Tongue (tissue), 2 donors: ENCODE data around the gene PLCXD3. TPM values are rescaled to one million over a fixed set of nuclear protein-coding genes. Genes with fewer than 3 reads are reported as not detected.
"Not testable (repeated sequence)": the region's sequence is repeated elsewhere in the genome, so short reads cannot be mapped to it uniquely, and the experiment has no call there.

Experiments
- DNase-seq: peaks from one replicate; pipeline ENCODE4 v3.0.0-alpha.2; 2015
- total RNA-seq: library from RNA; depleted of rRNA; stranded (reverse); fragments of >200 nt; gene quantifications from one replicate; pipeline ENCODE4 v1.2.3, GENCODE V29; 2014

The PLCXD3 gene
- total RNA-seq, 1 donor from 2014 or later = under 0.01 TPM

GRCh38 chr5:41346609-41347008 is 163.8 kb downstream of the PLCXD3 start:
- no peak for DNase-seq

- DNase-seq = no peak
Observed at GRCh38 chr5:41345295-41345694, 165.1 kb downstream of the PLCXD3 start.

GRCh38 chr5:41339339-41339738 is 171.1 kb downstream of the PLCXD3 start:
- DNase-seq = no peak

- DNase-seq = no peak
Observed at GRCh38 chr5:41338136-41338675, 172.2 kb downstream of the PLCXD3 start.

GRCh38 chr5:41337724-41338123 is 172.7 kb downstream of the PLCXD3 start:
- DNase-seq = no peak

- no peak for DNase-seq
Observed at GRCh38 chr5:41337216-41337615, 173.2 kb downstream of the PLCXD3 start.

GRCh38 chr5:41336471-41336870 is 173.9 kb downstream of the PLCXD3 start:
- no peak for DNase-seq

GRCh38 chr5:41335596-41336181 is 174.7 kb downstream of the PLCXD3 start:
- DNase-seq = no peak

- DNase-seq = peak; percentile 5
Observed at GRCh38 chr5:41334758-41335157, 175.6 kb downstream of the PLCXD3 start.

- no peak for DNase-seq
Observed at GRCh38 chr5:41334221-41334620, 176.2 kb downstream of the PLCXD3 start.

- no peak for DNase-seq
Observed at GRCh38 chr5:41325074-41325473, 185.3 kb downstream of the PLCXD3 start.

GRCh38 chr5:41322826-41323225 is 187.6 kb downstream of the PLCXD3 start:
- not testable (repeated sequence) for DNase-seq

- no peak for DNase-seq
Observed at GRCh38 chr5:41312478-41313060, 197.8 kb downstream of the PLCXD3 start.

GRCh38 chr5:41312066-41312465 is 198.3 kb downstream of the PLCXD3 start:
- DNase-seq = no peak

- DNase-seq = no peak
Observed at GRCh38 chr5:41309275-41309674, 201.1 kb downstream of the PLCXD3 start.

GRCh38 chr5:41306005-41306404 is 204.4 kb downstream of the PLCXD3 start:
- DNase-seq = no peak

- no peak for DNase-seq
Observed at GRCh38 chr5:41305056-41305455, 205.3 kb downstream of the PLCXD3 start.

- DNase-seq = no peak
Observed at GRCh38 chr5:41296066-41296465, 214.3 kb downstream of the PLCXD3 start.

- DNase-seq = no peak
Observed at GRCh38 chr5:41291323-41291722, 219.1 kb downstream of the PLCXD3 start.

- no peak for DNase-seq
Observed at GRCh38 chr5:41290810-41291209, 219.6 kb downstream of the PLCXD3 start.

- no peak for DNase-seq
Observed at GRCh38 chr5:41289970-41290464, 220.4 kb downstream of the PLCXD3 start.

- DNase-seq = no peak
Observed at GRCh38 chr5:41286696-41287095, 223.7 kb downstream of the PLCXD3 start.

GRCh38 chr5:41286165-41286564 is 224.2 kb downstream of the PLCXD3 start:
- no peak for DNase-seq

- no peak for DNase-seq
Observed at GRCh38 chr5:41284938-41285337, 225.5 kb downstream of the PLCXD3 start.
